Activated CD4-positive, alpha-beta T cell treated with anti-CD3 and anti-CD28 coated beads, Interleukin-2, amount 50 U/mL, for 4 hours (primary cell): ENCODE measurements around the gene GSE1.

Source experiments
- DNase-seq, 2 experiments: peaks; one replicate each; pipeline ENCODE4 v3.0.0-alpha.2; 2020

The GSE1 gene

GRCh38 chr16:85686912-85687591 lies 73.9 kb downstream of the GSE1 start:
- DNase-seq = no peak

- no peak for DNase-seq
Measured at GRCh38 chr16:85687651-85688471, 74.7 kb downstream of the GSE1 start.

GRCh38 chr16:85688586-85689284 lies 75.6 kb downstream of the GSE1 start, which contains the start of gene GINS2:
GINS2 (minus strand) TSS chr16:85688954; CDS start chr16:85688898, 56 bp downstream.
- DNase-seq = peak; percentile 82 to 88

GRCh38 chr16:85689285-85689949 lies 76.3 kb downstream of the GSE1 start:
- DNase-seq = no peak

GRCh38 chr16:85689950-85690320 lies 76.8 kb downstream of the GSE1 start:
- DNase-seq = no peak

- DNase-seq = no peak
Measured at GRCh38 chr16:85690469-85691064, 77.4 kb downstream of the GSE1 start.

- DNase-seq = no peak
Measured at GRCh38 chr16:85695196-85696128, 82.3 kb downstream of the GSE1 start.

- no peak for DNase-seq
Measured at GRCh38 chr16:85696781-85697180, 83.7 kb downstream of the GSE1 start.

- no peak for DNase-seq
Measured at GRCh38 chr16:85697431-85697830, 84.3 kb downstream of the GSE1 start.

- DNase-seq = no peak
Measured at GRCh38 chr16:85698459-85698891, 85.4 kb downstream of the GSE1 start.

GRCh38 chr16:85698935-85699558 lies 85.9 kb downstream of the GSE1 start:
- DNase-seq = no peak

GRCh38 chr16:85699628-85700027 lies 86.5 kb downstream of the GSE1 start:
- DNase-seq = no peak

GRCh38 chr16:85704011-85704410 lies 90.9 kb downstream of the GSE1 start:
- DNase-seq = no peak

- no peak for DNase-seq
Measured at GRCh38 chr16:85704900-85705846, 92.1 kb downstream of the GSE1 start.

- no peak for DNase-seq
Measured at GRCh38 chr16:85706449-85707034, 93.4 kb downstream of the GSE1 start.

GRCh38 chr16:85707528-85708095 lies 94.5 kb downstream of the GSE1 start:
- no peak for DNase-seq

- no peak for DNase-seq
Measured at GRCh38 chr16:85708338-85708737, 95.2 kb downstream of the GSE1 start.

- no peak for DNase-seq
Measured at GRCh38 chr16:85709766-85710585, 96.9 kb downstream of the GSE1 start.
